ENCODE results near the gene ZNF644. TPM values are rescaled to one million over a fixed set of nuclear protein-coding genes. Genes with fewer than 3 reads are reported as not detected.

Gene ZNF644
- total and polyA plus RNA-seq, 4 donors = 12.2 to 121 (median 35.5) TPM

DNA sequence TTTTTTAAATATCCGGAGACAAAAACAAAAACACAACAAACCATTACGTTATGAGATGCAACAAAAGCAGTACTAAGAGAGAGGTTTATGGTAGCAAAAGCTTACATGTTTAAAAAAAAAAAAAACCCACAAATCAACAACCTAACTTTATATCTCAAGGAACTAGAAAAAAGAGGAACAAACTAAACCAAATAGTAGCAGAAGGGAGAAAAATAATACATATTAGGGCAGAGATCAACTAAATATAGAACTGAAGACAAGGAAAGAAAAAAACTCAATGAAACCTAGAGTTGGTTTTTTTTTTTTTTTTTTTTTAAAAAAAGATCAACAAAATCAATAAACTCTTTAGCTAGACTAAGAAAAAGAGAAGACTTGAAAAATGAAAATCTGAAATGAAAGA lies 34.9 kb downstream of the ZNF644 start:
- 70 to 77% methylated on average over 2 of the region's 2 CpGs for WGBS, 2 donors

DNA sequence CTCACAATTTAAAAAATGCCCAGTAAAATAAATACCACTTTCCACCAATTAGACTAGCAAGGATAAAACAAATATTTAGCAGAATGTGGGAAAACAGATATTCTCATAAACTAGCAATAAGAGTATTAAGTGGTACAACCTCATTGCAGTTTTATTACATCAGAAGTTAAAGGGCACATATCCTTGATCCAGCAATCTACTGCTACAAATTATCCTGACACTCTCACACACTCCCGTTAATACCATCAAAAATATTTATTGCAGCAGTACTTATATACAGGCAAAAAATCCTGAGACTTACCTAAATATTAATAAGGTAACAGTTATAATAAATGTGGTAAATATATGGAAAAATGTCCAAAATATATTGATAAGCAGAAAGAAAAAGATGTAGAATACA lies 44.3 kb downstream of the ZNF644 start:
- ATAC-seq (ENCODE audit: insufficient read depth, low FRiP score) (no peak), DNase-seq (no peak)
- Histone ChIP-seq H3K9me3 (ENCODE audit: control insufficient read depth in 4 of 4, insufficient read depth in 3 of 4, low read length in 3 of 4) (peaks cover 0 to 2% (median 0%) of the 10 kb centered on the region in 4 donors), H3K9ac (ENCODE audit: insufficient read depth in 1 of 2, low read length in 2 of 2) (no peak overlapping the region), H3K36me3 (ENCODE audit: control insufficient read depth in 4 of 4, insufficient read depth in 4 of 4, low read length in 4 of 4) (peaks cover under 1 to 12% (median 6%) of the 10 kb centered on the region in 4 donors), H3K27me3 (ENCODE audit: control insufficient read depth in 3 of 3, insufficient read depth in 3 of 3, low read length in 2 of 3) (no peaks in the 10 kb centered on the region), H3K27ac (ENCODE audit: low read depth in 1 of 2, low read length in 1 of 2) (no peak overlapping the region), H3K4me1 (ENCODE audit: control insufficient read depth in 5 of 5, insufficient read depth in 5 of 5, low read length in 5 of 5) (peaks cover 0 to 12% (median 0%) of the 10 kb centered on the region in 5 donors), H3K4me3 (no peak overlapping the region)
- WGBS, 2 donors = 86 to 91% methylated on average over 1 of the region's 1 CpG
- TF ChIP-seq, protein P1, sequence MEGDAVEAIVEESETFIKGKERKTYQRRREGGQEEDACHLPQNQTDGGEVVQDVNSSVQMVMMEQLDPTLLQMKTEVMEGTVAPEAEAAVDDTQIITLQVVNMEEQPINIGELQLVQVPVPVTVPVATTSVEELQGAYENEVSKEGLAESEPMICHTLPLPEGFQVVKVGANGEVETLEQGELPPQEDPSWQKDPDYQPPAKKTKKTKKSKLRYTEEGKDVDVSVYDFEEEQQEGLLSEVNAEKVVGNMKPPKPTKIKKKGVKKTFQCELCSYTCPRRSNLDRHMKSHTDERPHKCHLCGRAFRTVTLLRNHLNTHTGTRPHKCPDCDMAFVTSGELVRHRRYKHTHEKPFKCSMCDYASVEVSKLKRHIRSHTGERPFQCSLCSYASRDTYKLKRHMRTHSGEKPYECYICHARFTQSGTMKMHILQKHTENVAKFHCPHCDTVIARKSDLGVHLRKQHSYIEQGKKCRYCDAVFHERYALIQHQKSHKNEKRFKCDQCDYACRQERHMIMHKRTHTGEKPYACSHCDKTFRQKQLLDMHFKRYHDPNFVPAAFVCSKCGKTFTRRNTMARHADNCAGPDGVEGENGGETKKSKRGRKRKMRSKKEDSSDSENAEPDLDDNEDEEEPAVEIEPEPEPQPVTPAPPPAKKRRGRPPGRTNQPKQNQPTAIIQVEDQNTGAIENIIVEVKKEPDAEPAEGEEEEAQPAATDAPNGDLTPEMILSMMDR (IDR thresholded peaks at IDR 0.05; ENCODE audit: control extremely low read depth, extremely low read depth) = no peak

More for the DNA sequence above, 34.9 kb downstream of the ZNF644 start:
- TF ChIP-seq, protein P1 (IDR thresholded peaks at IDR 0.05; ENCODE audit: control extremely low read depth, extremely low read depth) = no peak
- Histone ChIP-seq H3K9ac (ENCODE audit: insufficient read depth in 1 of 2, low read length in 2 of 2) (no peak overlapping the region), H3K4me3 (no peak overlapping the region), H3K36me3 (ENCODE audit: control insufficient read depth in 4 of 4, insufficient read depth in 4 of 4, low read length in 4 of 4) (peaks cover 0 to 5% (median 3%) of the 10 kb centered on the region in 4 donors), H3K4me1 (ENCODE audit: control insufficient read depth in 5 of 5, insufficient read depth in 5 of 5, low read length in 5 of 5) (peaks cover 0 to 10% (median 0%) of the 10 kb centered on the region in 5 donors), H3K27ac (ENCODE audit: low read depth in 1 of 2, low read length in 1 of 2) (no peak overlapping the region), H3K9me3 (ENCODE audit: control insufficient read depth in 4 of 4, insufficient read depth in 3 of 4, low read length in 3 of 4) (peaks cover 0 to 4% (median 0%) of the 10 kb centered on the region in 4 donors), H3K27me3 (ENCODE audit: control insufficient read depth in 3 of 3, insufficient read depth in 3 of 3, low read length in 2 of 3) (no peaks in the 10 kb centered on the region)
- ATAC-seq (ENCODE audit: insufficient read depth, low FRiP score) (no peak), DNase-seq (no peak)

DNA sequence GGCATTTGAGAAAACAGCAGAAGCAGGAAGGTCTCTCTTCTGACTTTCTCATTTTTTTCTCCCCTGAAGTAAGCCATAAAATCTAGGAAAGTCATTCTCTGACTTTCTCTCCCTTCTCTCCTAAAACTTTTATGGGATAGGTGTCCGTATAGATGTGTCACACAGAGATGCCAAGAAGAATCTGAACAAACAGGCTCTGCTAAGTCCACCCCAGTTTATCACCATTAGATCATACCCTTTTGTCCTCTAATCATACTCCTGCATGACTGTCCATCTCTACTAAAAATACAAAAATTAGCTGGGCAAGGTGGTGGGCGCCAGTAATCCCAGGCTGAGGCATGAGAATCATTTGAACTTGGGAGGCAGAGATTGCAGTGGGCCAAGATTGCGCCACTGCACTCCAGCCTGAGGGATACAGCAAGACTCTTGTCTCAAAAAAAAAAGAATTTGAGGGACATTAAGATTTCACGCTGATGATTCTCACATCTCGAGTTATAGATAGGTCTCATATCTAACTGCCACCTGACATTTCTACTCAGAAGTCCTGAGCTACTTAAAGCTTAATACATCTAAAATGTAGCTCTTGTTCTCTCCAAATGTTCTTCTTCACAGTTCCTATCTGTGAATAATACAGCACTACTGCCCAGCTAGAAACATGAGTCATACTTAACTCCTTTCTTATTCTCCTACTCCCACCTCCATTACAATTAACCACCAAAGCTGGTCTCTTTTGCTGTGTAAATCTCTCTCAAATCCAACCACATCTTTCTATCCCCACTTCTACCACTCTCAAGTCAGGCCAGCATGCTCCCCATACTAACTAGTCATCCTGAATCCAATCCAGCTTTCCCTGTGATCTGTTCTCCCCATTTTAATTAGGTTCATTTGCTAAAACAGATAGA lies 47.7 kb downstream of the ZNF644 start:
- Histone ChIP-seq H3K9me3 (ENCODE audit: control insufficient read depth in 4 of 4, insufficient read depth in 3 of 4, low read length in 3 of 4) (peaks cover 0 to 2% (median 0%) of the 10 kb centered on the region in 4 donors), H3K36me3 (ENCODE audit: control insufficient read depth in 4 of 4, insufficient read depth in 4 of 4, low read length in 4 of 4) (peaks cover 4 to 17% (median 7%) of the 10 kb centered on the region in 4 donors), H3K9ac (ENCODE audit: insufficient read depth in 1 of 2, low read length in 2 of 2) (no peak overlapping the region), H3K27me3 (ENCODE audit: control insufficient read depth in 3 of 3, insufficient read depth in 3 of 3, low read length in 2 of 3) (no peaks in the 10 kb centered on the region), H3K4me1 (ENCODE audit: control insufficient read depth in 5 of 5, insufficient read depth in 5 of 5, low read length in 5 of 5) (peaks cover 0 to 15% (median 0%) of the 10 kb centered on the region in 5 donors), H3K27ac (ENCODE audit: low read depth in 1 of 2, low read length in 1 of 2) (peak overlapping the region in 1 of 2 donors; percentile 64), H3K4me3 (no peak overlapping the region)
- ATAC-seq (ENCODE audit: insufficient read depth, low FRiP score) (peak; percentile 46), DNase-seq (no peak)
- 96 to 99% methylated on average over 5 of the region's 5 CpGs for WGBS, 2 donors
- TF ChIP-seq, protein P1 (IDR thresholded peaks at IDR 0.05; ENCODE audit: control extremely low read depth, extremely low read depth) = no peak

Measured in lung (tissue), 12 donors.